ENCODE results near the gene EEFSEC. TPM values are rescaled to one million over a fixed set of nuclear protein-coding genes. Genes with fewer than 3 reads are reported as not detected.

Gene EEFSEC
- total RNA-seq, 1 experiment from 2014 or later: 9.5 TPM

DNA sequence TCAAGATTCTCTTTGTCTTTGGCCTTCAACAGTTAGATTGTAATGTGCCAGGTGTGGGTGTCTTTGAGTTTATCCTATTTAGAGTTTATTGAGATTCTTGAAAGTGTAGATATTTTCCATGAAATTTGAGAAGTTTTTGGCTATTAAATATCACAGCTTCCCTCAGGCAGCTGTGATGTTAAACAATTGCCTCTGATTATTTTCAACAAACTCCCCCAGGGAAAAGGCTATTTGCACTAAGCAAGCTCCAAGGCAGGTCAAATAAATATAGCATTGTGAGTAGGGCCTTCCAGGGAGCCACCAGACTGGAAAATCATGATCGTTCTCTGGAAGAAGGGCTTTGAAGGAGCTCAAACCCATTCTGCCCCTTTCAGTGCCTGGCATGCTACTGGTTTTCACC, 107.0 kb downstream of the EEFSEC start:
- Histone ChIP-seq H3K9me3 (ENCODE audit: control insufficient read depth, low read depth, low read length) (no peaks in the 10 kb centered on the region), H3K4ac (ENCODE audit: low read depth, low read length) (no peak overlapping the region), H2AK5ac (ENCODE audit: insufficient read length, low read length) (no peak overlapping the region), H3K23ac (ENCODE audit: insufficient read length, low read depth, low read length) (no peak overlapping the region), H4K20me1 (ENCODE audit: control insufficient read depth, insufficient read depth, insufficient read length) (no peaks in the 10 kb centered on the region), H2BK15ac (ENCODE audit: low read depth, low read length) (no peak overlapping the region), H2AFZ (ENCODE audit: low read length) (no peak overlapping the region), H3K9ac (ENCODE audit: extremely low read depth, insufficient read length, low read length) (no peak overlapping the region), H3K23me2 (ENCODE audit: insufficient read length, low read depth, low read length, poor library complexity, severe bottlenecking) (no peaks in the 10 kb centered on the region), H3K56ac (ENCODE audit: insufficient read length, low read depth, low read length) (no peak overlapping the region), H3K79me1 (ENCODE audit: insufficient read depth, low read depth, low read length, poor library complexity, severe bottlenecking) (no peaks in the 10 kb centered on the region), H3K4me2 (ENCODE audit: insufficient read depth, insufficient read length, low read length) (no peak overlapping the region), H3K79me2 (ENCODE audit: insufficient read depth, low read length) (no peaks in the 10 kb centered on the region), H3K27me3 (ENCODE audit: insufficient read depth, low read length) (no peaks in the 10 kb centered on the region), H4K91ac (ENCODE audit: insufficient read length, low read depth, low read length) (no peak overlapping the region), H3K18ac (ENCODE audit: insufficient read length, low read depth, low read length) (no peak overlapping the region), H2BK12ac (ENCODE audit: insufficient read length, low read depth, low read length) (no peak overlapping the region), H3T11ph (ENCODE audit: low read length) (no peak overlapping the region), H2BK120ac (ENCODE audit: low read depth, low read length, poor library complexity, severe bottlenecking) (no peak overlapping the region), H3K14ac (ENCODE audit: insufficient read depth, low read length) (no peak overlapping the region), H4K8ac (replicated peaks; ENCODE audit: insufficient read length, low read depth, low read length) (no peak overlapping the region), H2BK5ac (ENCODE audit: insufficient read length, low read length) (no peak overlapping the region), H3K4me1 (ENCODE audit: insufficient read depth, low read length) (no peaks in the 10 kb centered on the region), H4K5ac (ENCODE audit: insufficient read length, low read depth, low read length) (no peak overlapping the region), H3K27ac (ENCODE audit: insufficient read length, low read depth, low read length) (no peak overlapping the region), H2BK20ac (ENCODE audit: low read depth, low read length, poor library complexity, severe bottlenecking) (no peak overlapping the region)
- no CpG with 5 or more reads among the region's 1 CpG for WGBS (ENCODE audit: extremely low coverage, insufficient read length, low lambda C conversion rate)
- peaks cover 7 to 10% of the 10 kb centered on the region in 2 experiments for H3K4me1 Mint-ChIP-seq
- no peak overlapping the region for H3K4me3 Mint-ChIP-seq
- no peak for DNase-seq
- peaks cover 10 to 16% (median 16%) of the 10 kb centered on the region in 3 experiments; a peak in 6 of 7 replicates for H3K36me3 Mint-ChIP-seq (ENCODE audit: insufficient read depth in 1 of 3, low read depth in 3 of 3)
- H3K27me3 Mint-ChIP-seq (ENCODE audit: low read depth): no peaks in the 10 kb centered on the region
- TF ChIP-seq, protein P1, sequence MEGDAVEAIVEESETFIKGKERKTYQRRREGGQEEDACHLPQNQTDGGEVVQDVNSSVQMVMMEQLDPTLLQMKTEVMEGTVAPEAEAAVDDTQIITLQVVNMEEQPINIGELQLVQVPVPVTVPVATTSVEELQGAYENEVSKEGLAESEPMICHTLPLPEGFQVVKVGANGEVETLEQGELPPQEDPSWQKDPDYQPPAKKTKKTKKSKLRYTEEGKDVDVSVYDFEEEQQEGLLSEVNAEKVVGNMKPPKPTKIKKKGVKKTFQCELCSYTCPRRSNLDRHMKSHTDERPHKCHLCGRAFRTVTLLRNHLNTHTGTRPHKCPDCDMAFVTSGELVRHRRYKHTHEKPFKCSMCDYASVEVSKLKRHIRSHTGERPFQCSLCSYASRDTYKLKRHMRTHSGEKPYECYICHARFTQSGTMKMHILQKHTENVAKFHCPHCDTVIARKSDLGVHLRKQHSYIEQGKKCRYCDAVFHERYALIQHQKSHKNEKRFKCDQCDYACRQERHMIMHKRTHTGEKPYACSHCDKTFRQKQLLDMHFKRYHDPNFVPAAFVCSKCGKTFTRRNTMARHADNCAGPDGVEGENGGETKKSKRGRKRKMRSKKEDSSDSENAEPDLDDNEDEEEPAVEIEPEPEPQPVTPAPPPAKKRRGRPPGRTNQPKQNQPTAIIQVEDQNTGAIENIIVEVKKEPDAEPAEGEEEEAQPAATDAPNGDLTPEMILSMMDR (conservative IDR thresholded peaks at IDR 0.05): no peak
- no peak overlapping the region for H3K27ac Mint-ChIP-seq
- H3K9me3 Mint-ChIP-seq: peaks cover 12 to 18% of the 10 kb centered on the region in 2 experiments
